ENCODE data around the gene KLHL3. TPM values are rescaled to one million over a fixed set of nuclear protein-coding genes. Genes with fewer than 3 reads are reported as not detected.

The KLHL3 gene
- total RNA-seq, 1 donor from 2014 or later, result 11.8 TPM

GRCh38 chr5:137714946-137715345, 20.9 kb downstream of the KLHL3 start:
- Mint-ChIP-seq H3K9me3 (peaks cover 10% of the 10 kb centered on the region), H3K4me3 (no peak overlapping the region), H3K4me1 (no peaks in the 10 kb centered on the region), H3K27me3 (ENCODE audit: low read depth) (no peaks in the 10 kb centered on the region), H3K36me3 (ENCODE audit: low read depth) (peaks cover 23% of the 10 kb centered on the region), H3K27ac (ENCODE audit: unreplicated experiment) (no peak overlapping the region)
- TF ChIP-seq, protein P1, sequence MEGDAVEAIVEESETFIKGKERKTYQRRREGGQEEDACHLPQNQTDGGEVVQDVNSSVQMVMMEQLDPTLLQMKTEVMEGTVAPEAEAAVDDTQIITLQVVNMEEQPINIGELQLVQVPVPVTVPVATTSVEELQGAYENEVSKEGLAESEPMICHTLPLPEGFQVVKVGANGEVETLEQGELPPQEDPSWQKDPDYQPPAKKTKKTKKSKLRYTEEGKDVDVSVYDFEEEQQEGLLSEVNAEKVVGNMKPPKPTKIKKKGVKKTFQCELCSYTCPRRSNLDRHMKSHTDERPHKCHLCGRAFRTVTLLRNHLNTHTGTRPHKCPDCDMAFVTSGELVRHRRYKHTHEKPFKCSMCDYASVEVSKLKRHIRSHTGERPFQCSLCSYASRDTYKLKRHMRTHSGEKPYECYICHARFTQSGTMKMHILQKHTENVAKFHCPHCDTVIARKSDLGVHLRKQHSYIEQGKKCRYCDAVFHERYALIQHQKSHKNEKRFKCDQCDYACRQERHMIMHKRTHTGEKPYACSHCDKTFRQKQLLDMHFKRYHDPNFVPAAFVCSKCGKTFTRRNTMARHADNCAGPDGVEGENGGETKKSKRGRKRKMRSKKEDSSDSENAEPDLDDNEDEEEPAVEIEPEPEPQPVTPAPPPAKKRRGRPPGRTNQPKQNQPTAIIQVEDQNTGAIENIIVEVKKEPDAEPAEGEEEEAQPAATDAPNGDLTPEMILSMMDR (conservative IDR thresholded peaks at IDR 0.05), result no peak
- DNase-seq (ENCODE audit: low read depth, low spot score), result no peak

DNA sequence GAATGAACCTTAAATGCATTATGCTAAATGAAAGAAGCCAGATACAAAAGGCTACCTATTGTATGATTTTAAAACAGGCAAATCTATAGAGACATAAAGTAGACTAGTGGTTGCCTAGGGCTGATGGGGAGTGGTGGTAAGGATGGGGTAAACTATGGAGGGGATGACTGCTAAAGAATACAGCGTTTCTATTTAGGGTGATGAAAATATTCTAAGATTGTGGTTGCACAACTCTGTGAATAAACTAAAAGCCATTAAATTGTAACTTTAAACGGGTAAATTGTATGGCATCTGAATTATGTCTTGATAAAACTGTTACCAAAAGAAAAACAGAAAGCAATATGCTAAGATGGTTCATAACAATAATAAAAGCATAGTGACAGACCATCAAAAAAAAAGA, 21.4 kb downstream of the KLHL3 start:
- TF ChIP-seq, protein P1 (conservative IDR thresholded peaks at IDR 0.05), result no peak
- Mint-ChIP-seq H3K4me1 (no peaks in the 10 kb centered on the region), H3K27me3 (ENCODE audit: low read depth) (no peaks in the 10 kb centered on the region), H3K36me3 (ENCODE audit: low read depth) (peaks cover 23% of the 10 kb centered on the region), H3K9me3 (peaks cover 10% of the 10 kb centered on the region), H3K4me3 (no peak overlapping the region), H3K27ac (ENCODE audit: unreplicated experiment) (no peak overlapping the region)
- DNase-seq (ENCODE audit: low read depth, low spot score), result no peak

DNA sequence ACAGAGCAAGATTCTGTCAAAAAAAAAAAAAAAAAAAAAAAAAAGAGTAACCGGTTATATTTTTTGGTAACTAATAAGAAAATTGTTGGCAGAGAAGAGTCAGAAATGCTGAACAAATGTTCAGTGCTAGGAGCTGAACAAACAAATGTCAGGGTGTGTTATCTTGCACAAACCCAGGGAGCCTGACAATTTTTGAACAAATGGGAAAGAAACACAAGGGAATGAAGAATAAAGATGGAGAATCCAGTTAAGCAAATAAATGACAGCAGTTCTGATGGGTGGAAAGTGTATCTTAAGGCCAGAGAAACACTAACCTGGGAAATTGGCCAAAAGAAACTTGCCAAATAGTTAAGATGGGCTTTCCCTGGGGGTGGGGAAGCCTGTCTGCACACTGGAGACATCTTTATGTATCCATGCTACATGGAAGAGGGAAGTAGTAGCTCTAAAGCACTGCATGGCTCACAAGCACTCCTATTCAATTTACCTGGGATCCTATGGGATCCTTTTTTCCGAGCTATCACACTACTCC, 23.7 kb downstream of the KLHL3 start:
- Mint-ChIP-seq H3K9me3 (peaks cover 10% of the 10 kb centered on the region), H3K4me1 (no peaks in the 10 kb centered on the region), H3K27ac (ENCODE audit: unreplicated experiment) (no peak overlapping the region), H3K27me3 (ENCODE audit: low read depth) (no peaks in the 10 kb centered on the region), H3K4me3 (no peak overlapping the region), H3K36me3 (ENCODE audit: low read depth) (peaks cover 26% of the 10 kb centered on the region)
- TF ChIP-seq, protein P1 (conservative IDR thresholded peaks at IDR 0.05), result no peak
- DNase-seq (ENCODE audit: low read depth, low spot score), result no peak

- TF ChIP-seq, protein P1 (conservative IDR thresholded peaks at IDR 0.05), result no peak
- peaks cover 10% of the 10 kb centered on the region for H3K9me3 Mint-ChIP-seq
- DNase-seq (ENCODE audit: low read depth, low spot score), result no peak
- no peaks in the 10 kb centered on the region for H3K4me1 Mint-ChIP-seq
- no peaks in the 10 kb centered on the region for H3K27me3 Mint-ChIP-seq (ENCODE audit: low read depth)
- H3K27ac Mint-ChIP-seq (ENCODE audit: unreplicated experiment), result no peak overlapping the region
- H3K36me3 Mint-ChIP-seq (ENCODE audit: low read depth), result peaks cover 29% of the 10 kb centered on the region
- no peak overlapping the region for H3K4me3 Mint-ChIP-seq
These were observed 25.8 kb downstream of the KLHL3 start for GRCh38 chr5:137710086-137710485.

DNA sequence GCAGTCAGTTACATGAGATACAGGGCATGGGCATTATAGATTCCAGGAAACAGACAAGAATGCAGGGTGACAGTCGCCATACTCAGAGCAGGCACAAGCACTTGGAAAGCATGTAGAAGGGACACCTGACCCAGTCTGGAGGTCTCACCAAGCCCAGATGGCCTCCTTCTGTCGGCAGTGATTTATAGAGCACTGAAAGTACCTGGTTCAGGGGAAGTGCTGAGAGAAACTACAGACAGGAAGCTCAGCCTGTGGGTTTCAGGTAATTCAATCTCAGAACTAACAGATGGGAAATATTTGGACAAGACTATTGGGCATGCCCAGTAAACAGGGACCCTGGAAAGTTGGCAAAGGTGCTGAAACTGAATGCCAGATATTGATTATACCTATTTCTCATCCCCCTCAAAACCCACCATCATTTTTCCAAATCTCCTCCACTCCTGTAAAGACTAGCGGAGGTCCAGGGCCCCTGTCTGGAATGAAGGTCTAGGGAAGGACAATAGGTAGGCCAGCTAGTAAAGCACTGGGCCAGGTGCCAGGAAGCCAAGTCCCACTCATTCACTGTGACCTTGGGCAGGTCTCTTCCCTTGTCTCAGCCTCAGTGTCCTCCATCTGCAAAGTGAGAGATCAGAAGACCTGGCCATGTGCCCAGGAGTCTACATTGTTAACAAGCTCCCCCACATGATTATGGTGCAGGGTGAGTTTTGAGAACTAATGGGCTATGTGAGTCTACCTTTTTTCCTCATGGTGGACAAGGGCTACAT, 26.9 kb downstream of the KLHL3 start:
- no peak overlapping the region for H3K27ac Mint-ChIP-seq (ENCODE audit: unreplicated experiment)
- H3K9me3 Mint-ChIP-seq, result peaks cover 5% of the 10 kb centered on the region
- TF ChIP-seq, protein P1 (conservative IDR thresholded peaks at IDR 0.05), result no peak
- H3K4me1 Mint-ChIP-seq, result no peaks in the 10 kb centered on the region
- H3K27me3 Mint-ChIP-seq (ENCODE audit: low read depth), result no peaks in the 10 kb centered on the region
- no peak for DNase-seq (ENCODE audit: low read depth, low spot score)
- H3K4me3 Mint-ChIP-seq, result no peak overlapping the region
- H3K36me3 Mint-ChIP-seq (ENCODE audit: low read depth), result peaks cover 25% of the 10 kb centered on the region

Measured in neural crest cell (in vitro differentiated cells).